ENCODE data around the gene TEX11. TPM values are rescaled to one million over a fixed set of nuclear protein-coding genes. Genes with fewer than 3 reads are reported as not detected.
"Not testable (repeated sequence)": the region's sequence is repeated elsewhere in the genome, so short reads cannot be mapped to it uniquely, and the experiment has no call there.

Gene TEX11
- total and polyA plus RNA-seq, 2 experiments from 2014 or later, result not detected

- Histone ChIP-seq H3K4me3 (no peak overlapping the region), H3K27ac (no peak overlapping the region), H3K9me3 (ENCODE audit: low read depth) (no peaks in the 10 kb centered on the region), H3K36me3 (no peaks in the 10 kb centered on the region), H3K27me3 (no peaks in the 10 kb centered on the region), H3K4me1 (ENCODE audit: low read depth) (peaks cover 8% of the 10 kb centered on the region)
- no peak for DNase-seq (ENCODE audit: low read depth in 1 of 2, low spot score in 1 of 2)
- no peak for TF ChIP-seq CTCF (IDR thresholded peaks at IDR 0.05; ENCODE audit: low read depth, low read length)
Observed at GRCh38 chrX:70669120-70669519, 239.4 kb downstream of the TEX11 start.

GRCh38 chrX:70664726-70665125 lies 243.8 kb downstream of the TEX11 start:
- Histone ChIP-seq H3K9me3 (ENCODE audit: low read depth) (no peaks in the 10 kb centered on the region), H3K27me3 (no peaks in the 10 kb centered on the region), H3K36me3 (no peaks in the 10 kb centered on the region), H3K27ac (no peak overlapping the region), H3K4me3 (no peak overlapping the region), H3K4me1 (ENCODE audit: low read depth) (peaks cover 4% of the 10 kb centered on the region)
- TF ChIP-seq CTCF (IDR thresholded peaks at IDR 0.05; ENCODE audit: low read depth, low read length), result peak; percentile 27
- peak; percentile 34 to 40 for DNase-seq (ENCODE audit: low read depth in 1 of 2, low spot score in 1 of 2)

- H3K4me3 ChIP-seq; H3K36me3 ChIP-seq; H3K4me1 ChIP-seq (ENCODE audit: low read depth); H3K9me3 ChIP-seq (ENCODE audit: low read depth); DNase-seq (ENCODE audit: low read depth in 1 of 2, low spot score in 1 of 2); H3K27ac ChIP-seq; H3K27me3 ChIP-seq: not testable (repeated sequence)
Observed at GRCh38 chrX:70661124-70661523, 247.4 kb downstream of the TEX11 start.

GRCh38 chrX:70657546-70657945 lies 251.0 kb downstream of the TEX11 start:
- not testable (repeated sequence) for H3K4me1 ChIP-seq (ENCODE audit: low read depth); DNase-seq (ENCODE audit: low read depth in 1 of 2, low spot score in 1 of 2); H3K27ac ChIP-seq; H3K9me3 ChIP-seq (ENCODE audit: low read depth); H3K4me3 ChIP-seq; H3K27me3 ChIP-seq; H3K36me3 ChIP-seq

- H3K4me1 ChIP-seq (ENCODE audit: low read depth), result no peaks in the 10 kb centered on the region
- no peak overlapping the region for H3K4me3 ChIP-seq
- no peaks in the 10 kb centered on the region for H3K27me3 ChIP-seq
- no peaks in the 10 kb centered on the region for H3K9me3 ChIP-seq (ENCODE audit: low read depth)
- no peak for DNase-seq (ENCODE audit: low read depth in 1 of 2, low spot score in 1 of 2)
- H3K36me3 ChIP-seq, result no peaks in the 10 kb centered on the region
- no peak overlapping the region for H3K27ac ChIP-seq
- no peak for TF ChIP-seq CTCF (IDR thresholded peaks at IDR 0.05; ENCODE audit: low read depth, low read length)
Observed at GRCh38 chrX:70656304-70656703, 252.2 kb downstream of the TEX11 start.

GRCh38 chrX:70647910-70648309 lies 260.6 kb downstream of the TEX11 start:
- not testable (repeated sequence) for H3K4me3 ChIP-seq; H3K27me3 ChIP-seq; H3K27ac ChIP-seq; DNase-seq (ENCODE audit: low read depth in 1 of 2, low spot score in 1 of 2); H3K9me3 ChIP-seq (ENCODE audit: low read depth); H3K36me3 ChIP-seq; H3K4me1 ChIP-seq (ENCODE audit: low read depth)

GRCh38 chrX:70636218-70636617 lies 272.3 kb downstream of the TEX11 start:
- Histone ChIP-seq H3K4me1 (ENCODE audit: low read depth) (no peaks in the 10 kb centered on the region), H3K36me3 (no peaks in the 10 kb centered on the region), H3K9me3 (ENCODE audit: low read depth) (no peaks in the 10 kb centered on the region), H3K4me3 (no peak overlapping the region), H3K27me3 (no peaks in the 10 kb centered on the region), H3K27ac (no peak overlapping the region)
- TF ChIP-seq CTCF (IDR thresholded peaks at IDR 0.05; ENCODE audit: low read depth, low read length), result no peak
- DNase-seq (ENCODE audit: low read depth in 1 of 2, low spot score in 1 of 2), result no peak
